Measurements from ENCODE around the gene FRMPD4. TPM values are rescaled to one million over a fixed set of nuclear protein-coding genes. Genes with fewer than 3 reads are reported as not detected.
"Not testable (repeated sequence)": the region's sequence is repeated elsewhere in the genome, so short reads cannot be mapped to it uniquely, and the experiment has no call there.

Gene FRMPD4
- total RNA-seq, 1 donor = not detected

- H3K27me3 ChIP-seq (ENCODE audit: insufficient read depth, low read length) = no peaks in the 10 kb centered on the region
- H3K4me3 ChIP-seq (ENCODE audit: low read length) = no peak overlapping the region
- H3K9me3 ChIP-seq (ENCODE audit: low read depth, low read length) = no peaks in the 10 kb centered on the region
- no peaks in the 10 kb centered on the region for H3K4me1 ChIP-seq (ENCODE audit: insufficient read depth, low read length)
These were observed 24.1 kb downstream of the FRMPD4 start for GRCh38 chrX:12162420-12162819.

- not testable (repeated sequence) for H3K9me3 ChIP-seq (ENCODE audit: low read depth, low read length); H3K4me3 ChIP-seq (ENCODE audit: low read length); H3K4me1 ChIP-seq (ENCODE audit: insufficient read depth, low read length); H3K27me3 ChIP-seq (ENCODE audit: insufficient read depth, low read length)
These were observed 25.9 kb downstream of the FRMPD4 start for GRCh38 chrX:12164180-12164579.

- no peak overlapping the region for H3K4me3 ChIP-seq (ENCODE audit: low read length)
- H3K9me3 ChIP-seq (ENCODE audit: low read depth, low read length) = no peaks in the 10 kb centered on the region
- H3K4me1 ChIP-seq (ENCODE audit: insufficient read depth, low read length) = no peaks in the 10 kb centered on the region
- no peaks in the 10 kb centered on the region for H3K27me3 ChIP-seq (ENCODE audit: insufficient read depth, low read length)
These were observed 32.5 kb downstream of the FRMPD4 start for GRCh38 chrX:12170755-12171154.

GRCh38 chrX:12174358-12174757, 36.1 kb downstream of the FRMPD4 start:
- no peaks in the 10 kb centered on the region for H3K4me1 ChIP-seq (ENCODE audit: insufficient read depth, low read length)
- H3K9me3 ChIP-seq (ENCODE audit: low read depth, low read length) = no peaks in the 10 kb centered on the region
- H3K27me3 ChIP-seq (ENCODE audit: insufficient read depth, low read length) = no peaks in the 10 kb centered on the region
- H3K4me3 ChIP-seq (ENCODE audit: low read length) = no peak overlapping the region

GRCh38 chrX:12197030-12197429, 58.8 kb downstream of the FRMPD4 start:
- no peak overlapping the region for H3K4me3 ChIP-seq (ENCODE audit: low read length)
- no peaks in the 10 kb centered on the region for H3K9me3 ChIP-seq (ENCODE audit: low read depth, low read length)
- no peaks in the 10 kb centered on the region for H3K4me1 ChIP-seq (ENCODE audit: insufficient read depth, low read length)
- H3K27me3 ChIP-seq (ENCODE audit: insufficient read depth, low read length) = no peaks in the 10 kb centered on the region

GRCh38 chrX:12206413-12206812, 68.1 kb downstream of the FRMPD4 start:
- Histone ChIP-seq H3K9me3 (ENCODE audit: low read depth, low read length) (no peaks in the 10 kb centered on the region), H3K27me3 (ENCODE audit: insufficient read depth, low read length) (no peaks in the 10 kb centered on the region), H3K4me3 (ENCODE audit: low read length) (no peak overlapping the region), H3K4me1 (ENCODE audit: insufficient read depth, low read length) (no peaks in the 10 kb centered on the region)

- Histone ChIP-seq H3K4me1 (ENCODE audit: insufficient read depth, low read length) (no peaks in the 10 kb centered on the region), H3K27me3 (ENCODE audit: insufficient read depth, low read length) (no peaks in the 10 kb centered on the region), H3K9me3 (ENCODE audit: low read depth, low read length) (no peaks in the 10 kb centered on the region), H3K4me3 (ENCODE audit: low read length) (no peak overlapping the region)
These were observed 72.0 kb downstream of the FRMPD4 start for GRCh38 chrX:12210196-12210815.

- no peaks in the 10 kb centered on the region for H3K9me3 ChIP-seq (ENCODE audit: low read depth, low read length)
- H3K4me1 ChIP-seq (ENCODE audit: insufficient read depth, low read length) = no peaks in the 10 kb centered on the region
- H3K4me3 ChIP-seq (ENCODE audit: low read length) = no peak overlapping the region
- H3K27me3 ChIP-seq (ENCODE audit: insufficient read depth, low read length) = no peaks in the 10 kb centered on the region
These were observed 72.7 kb downstream of the FRMPD4 start for GRCh38 chrX:12210971-12211370.

GRCh38 chrX:12223650-12224049, 85.4 kb downstream of the FRMPD4 start:
- Histone ChIP-seq H3K4me3 (ENCODE audit: low read length) (no peak overlapping the region), H3K9me3 (ENCODE audit: low read depth, low read length) (no peaks in the 10 kb centered on the region), H3K4me1 (ENCODE audit: insufficient read depth, low read length) (no peaks in the 10 kb centered on the region), H3K27me3 (ENCODE audit: insufficient read depth, low read length) (no peaks in the 10 kb centered on the region)

- H3K9me3 ChIP-seq (ENCODE audit: low read depth, low read length) = no peaks in the 10 kb centered on the region
- H3K4me3 ChIP-seq (ENCODE audit: low read length) = no peak overlapping the region
- no peaks in the 10 kb centered on the region for H3K27me3 ChIP-seq (ENCODE audit: insufficient read depth, low read length)
- H3K4me1 ChIP-seq (ENCODE audit: insufficient read depth, low read length) = no peaks in the 10 kb centered on the region
These were observed 86.8 kb downstream of the FRMPD4 start for GRCh38 chrX:12225107-12225506.

- H3K9me3 ChIP-seq (ENCODE audit: low read depth, low read length) = no peaks in the 10 kb centered on the region
- no peaks in the 10 kb centered on the region for H3K4me1 ChIP-seq (ENCODE audit: insufficient read depth, low read length)
- no peaks in the 10 kb centered on the region for H3K27me3 ChIP-seq (ENCODE audit: insufficient read depth, low read length)
- no peak overlapping the region for H3K4me3 ChIP-seq (ENCODE audit: low read length)
These were observed 89.3 kb downstream of the FRMPD4 start for GRCh38 chrX:12227412-12228041.

GRCh38 chrX:12228862-12229261, 90.6 kb downstream of the FRMPD4 start:
- Histone ChIP-seq H3K4me1 (ENCODE audit: insufficient read depth, low read length) (no peaks in the 10 kb centered on the region), H3K4me3 (ENCODE audit: low read length) (no peak overlapping the region), H3K27me3 (ENCODE audit: insufficient read depth, low read length) (no peaks in the 10 kb centered on the region)

GRCh38 chrX:12229986-12230385, 91.7 kb downstream of the FRMPD4 start:
- Histone ChIP-seq H3K9me3 (ENCODE audit: low read depth, low read length) (no peaks in the 10 kb centered on the region), H3K4me1 (ENCODE audit: insufficient read depth, low read length) (no peaks in the 10 kb centered on the region), H3K27me3 (ENCODE audit: insufficient read depth, low read length) (no peaks in the 10 kb centered on the region), H3K4me3 (ENCODE audit: low read length) (no peak overlapping the region)

More at GRCh38 chrX:12228862-12229261, 90.6 kb downstream of the FRMPD4 start:
- H3K9me3 ChIP-seq (ENCODE audit: low read depth, low read length) = no peaks in the 10 kb centered on the region

- Histone ChIP-seq H3K4me3 (ENCODE audit: low read length) (no peak overlapping the region), H3K9me3 (ENCODE audit: low read depth, low read length) (no peaks in the 10 kb centered on the region), H3K27me3 (ENCODE audit: insufficient read depth, low read length) (no peaks in the 10 kb centered on the region), H3K4me1 (ENCODE audit: insufficient read depth, low read length) (no peaks in the 10 kb centered on the region)
These were observed 96.5 kb downstream of the FRMPD4 start for GRCh38 chrX:12234534-12235329.

GRCh38 chrX:12236156-12236555, 97.9 kb downstream of the FRMPD4 start:
- Histone ChIP-seq H3K4me3 (ENCODE audit: low read length) (no peak overlapping the region), H3K9me3 (ENCODE audit: low read depth, low read length) (no peaks in the 10 kb centered on the region), H3K27me3 (ENCODE audit: insufficient read depth, low read length) (no peaks in the 10 kb centered on the region), H3K4me1 (ENCODE audit: insufficient read depth, low read length) (no peaks in the 10 kb centered on the region)

All from mononuclear cell (primary cell).